SK-N-SH (cell line): Measurements from ENCODE around the gene HOXB7. TPM values are rescaled to one million over a fixed set of nuclear protein-coding genes. Genes with fewer than 3 reads are reported as not detected.

Experiments
- CTCF ChIA-PET: fragments of 300-600, 350-600 bp; formaldehyde crosslinking; extraction: SDS; loops from one replicate; lab custom pipeline; 2021; lab: Yijun Ruan, JAX
- POLR2A ChIA-PET: fragments of 350-600 bp; sonication (Branson Sonifier 250); formaldehyde crosslinking; extraction: SDS; loops from one replicate; lab custom pipeline; 2020; ENCODE audit warnings: antibody characterized with exemption, inconsistent platforms; lab: Yijun Ruan, JAX
- DNase-seq: peaks from one replicate; pipeline ENCODE4 v3.0.0; 2012
- H2AFZ ChIP-seq: fragments of 200-600 bp; sonication (generic); 2 replicates; pipeline ENCODE4 v1.8.1; 2016; ENCODE audit warnings: antibody characterized with exemption, mild to moderate bottlenecking, low read depth
- H3F3A ChIP-seq: fragments of 200-600 bp; sonication (generic); replicated peaks from 2 replicates; pipeline ENCODE3; 2016; ENCODE audit warnings: antibody characterized with exemption, mild to moderate bottlenecking; ENCODE audit not compliant: insufficient read depth
- H3K27ac ChIP-seq, 2 experiments: fragments of 200-500 bp in 1 of 2; fragments of 200-600 bp in 1 of 2; sonication (Bioruptor generic) in 1 of 2; sonication (generic), shearing (Covaris generic) in 1 of 2; 2 replicates each; pipeline versions ENCODE4 v1.5.1 to v1.6.1; 2014 to 2016; ENCODE audit warnings: low read depth in 2 of 2, inconsistent platforms in 1 of 2, low read length in 1 of 2, mild to moderate bottlenecking in 1 of 2, mixed read lengths in 1 of 2
- H3K27me3 ChIP-seq: fragments of 200-600 bp; sonication (generic), shearing (Covaris generic); 2 replicates; pipeline ENCODE4 v1.6.1; 2016; ENCODE audit warnings: mixed run types; ENCODE audit not compliant: insufficient read depth
- H3K36me3 ChIP-seq, 2 experiments: fragments of 200-500 bp in 1 of 2; fragments of 200-600 bp in 1 of 2; sonication (Bioruptor generic) in 1 of 2; sonication (generic) in 1 of 2; replicated peaks in 1 of 2; 2 replicates each; pipeline versions ENCODE3 to v1.5.1; 2014 to 2016; ENCODE audit warnings: low read length in 1 of 2, mild to moderate bottlenecking in 1 of 2; ENCODE audit not compliant: insufficient read depth in 2 of 2, control insufficient read depth in 1 of 2
- H3K4me1 ChIP-seq, 2 experiments: fragments of 200-500 bp in 1 of 2; fragments of 200-600 bp in 1 of 2; sonication (Bioruptor generic) in 1 of 2; sonication (generic), shearing (Covaris generic) in 1 of 2; 2 replicates each; pipeline versions ENCODE4 v1.5.1 to v1.6.1; 2014 to 2016; ENCODE audit warnings: low read depth in 1 of 2, low read length in 1 of 2, mixed run types in 1 of 2; ENCODE audit not compliant: insufficient read depth in 2 of 2, control insufficient read depth in 1 of 2
- H3K4me2 ChIP-seq: fragments of 200-600 bp; sonication (generic), shearing (Covaris generic); 2 replicates; pipeline ENCODE4 v1.6.1; 2017; ENCODE audit warnings: mixed run types
- H3K4me3 ChIP-seq, 2 experiments: fragments of 200-500 bp in 1 of 2; fragments of 200-600 bp in 1 of 2; sonication (Bioruptor generic) in 1 of 2; sonication (generic), shearing (Covaris generic) in 1 of 2; 2 replicates each; pipeline versions ENCODE4 v1.5.1 to v1.8.1; 2014 to 2016; ENCODE audit warnings: low read depth in 2 of 2, inconsistent platforms in 1 of 2, low read length in 1 of 2, mild to moderate bottlenecking in 1 of 2, mixed read lengths in 1 of 2, moderate library complexity in 1 of 2
- H3K79me2 ChIP-seq: fragments of 200-600 bp; sonication (generic); 2 replicates; pipeline ENCODE4 v1.8.1; 2017; ENCODE audit warnings: mild to moderate bottlenecking; ENCODE audit not compliant: insufficient read depth
- H3K9ac ChIP-seq: fragments of 200-600 bp; sonication (generic); 2 replicates; pipeline ENCODE4 v1.6.1; 2017; ENCODE audit warnings: mixed run types
- H3K9me2 ChIP-seq: fragments of 200-600 bp; sonication (generic); 2 replicates; pipeline ENCODE4 v1.6.1; 2017; ENCODE audit warnings: mixed run types
- H3K9me3 ChIP-seq: fragments of 200-600 bp; sonication (generic); 2 replicates; pipeline ENCODE4 v1.6.1; 2017; ENCODE audit warnings: mixed run types, mild to moderate bottlenecking, moderate library complexity
- H4K20me1 ChIP-seq: fragments of 200-600 bp; sonication (generic); 2 replicates; pipeline ENCODE4 v1.6.1; 2017; ENCODE audit warnings: mild to moderate bottlenecking, mixed run types; ENCODE audit not compliant: insufficient read depth
- EZH2phosphoT487 ChIP-seq: fragments of 200-600 bp; sonication (generic); IDR thresholded peaks from 2 replicates; pipeline ENCODE4 v1.6.1; 2017; ENCODE audit warnings: low read depth, mixed run types, mild to moderate bottlenecking, antibody characterized with exemption, moderate library complexity, borderline replicate concordance
- IRF3 ChIP-seq: fragments of 150-350 bp; IDR thresholded peaks from 2 replicates; pipeline ENCODE4 v1.6.1; 2016; ENCODE audit warnings: mild to moderate bottlenecking, low read depth, low read length
- MXI1 ChIP-seq: IDR thresholded peaks from 2 replicates; pipeline ENCODE4 v1.6.1; 2012; ENCODE audit warnings: mild to moderate bottlenecking, low read depth, low read length, improper control_type of control experiment
- RFX5 ChIP-seq: IDR thresholded peaks from 2 replicates; pipeline ENCODE4 v1.6.1; 2012; ENCODE audit warnings: mild to moderate bottlenecking, improper control_type of control experiment, low read length
- USF2 ChIP-seq: fragments of 150-350 bp; IDR thresholded peaks from 2 replicates; pipeline ENCODE4 v1.6.1; 2017; ENCODE audit warnings: antibody characterized with exemption, low read length, low read depth, borderline replicate concordance
- WGBS: methylation state at CpG from one replicate; pipeline ENCODE4 v1.1.6; 2017; ENCODE audit warnings: low lambda C conversion rate; 5-methylcytosine and 5-hydroxymethylcytosine counted together
- polyA plus RNA-seq, 3 experiments: library from polyadenylated mRNA; depleted of rRNA; stranded (reverse); fragments of >200 nt; gene quantifications; 2 replicates each; pipeline ENCODE4 v1.2.3, GENCODE V29; 2012
- TF ChIP-seq, protein P1 (sequence below): IDR thresholded peaks from 2 replicates; pipeline ENCODE4 v1.6.1; 2012; ENCODE audit warnings: mild to moderate bottlenecking, low read depth, low read length, moderate library complexity

HOXB7 gene
- polyA plus RNA-seq, 1 of the 3 experiments (the other 2 are of a cell fraction) = not detected

DNA sequence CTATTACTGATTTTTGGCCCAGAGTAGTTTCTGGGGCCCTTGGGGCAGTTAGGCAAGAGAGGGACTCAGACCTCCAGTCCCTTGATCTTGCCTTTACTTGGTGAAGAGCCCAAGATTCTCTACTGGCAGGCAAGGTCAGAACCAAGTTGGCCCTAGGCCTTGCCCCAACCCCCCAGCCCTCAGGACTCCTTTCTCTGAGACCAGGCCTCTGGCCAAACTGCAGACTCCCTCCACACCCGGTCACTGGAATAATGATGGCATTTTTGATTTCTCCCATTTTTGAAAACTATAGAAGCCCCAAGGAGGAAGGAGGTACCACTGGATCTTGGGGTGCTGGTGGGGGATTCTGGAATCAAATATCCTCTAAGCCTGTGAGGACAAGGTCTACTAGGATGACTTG, 33.3 kb upstream of the HOXB7 start:
- peak; percentile 9 for DNase-seq
- no peak overlapping the region for H3K9ac ChIP-seq
- no peaks in the 10 kb centered on the region for H4K20me1 ChIP-seq
- H3K79me2 ChIP-seq = no peaks in the 10 kb centered on the region
- no peaks in the 10 kb centered on the region for H3K36me3 ChIP-seq
- H3K4me1 ChIP-seq = no peaks in the 10 kb centered on the region
- H3K9me3 ChIP-seq = no peaks in the 10 kb centered on the region
- 6% methylated on average over 1 of the region's 1 CpG for WGBS
- POLR2A ChIA-PET = no interaction called here
- no peaks in the 10 kb centered on the region for H3F3A ChIP-seq
- no peak overlapping the region for H2AFZ ChIP-seq
- no peaks in the 10 kb centered on the region for H3K9me2 ChIP-seq
- no peak for TF ChIP-seq MXI1
- CTCF ChIA-PET = interaction anchor here (2.3 kb wide), 1 partner anchor 8 kb away, joined by 11 read pairs; no protein-coding TSS in a partner anchor
- H3K27ac ChIP-seq = no peak overlapping the region
- no peak overlapping the region for H3K4me2 ChIP-seq
- H3K4me3 ChIP-seq = no peak overlapping the region
- H3K27me3 ChIP-seq = peaks cover 100% of the 10 kb centered on the region

GRCh38 chr17:48643697-48644012, 32.8 kb upstream of the HOXB7 start:
- Histone ChIP-seq H3K4me2 (no peak overlapping the region), H3K27ac (no peak overlapping the region), H3K36me3 (no peaks in the 10 kb centered on the region), H3K9me2 (no peaks in the 10 kb centered on the region), H2AFZ (no peak overlapping the region), H3K27me3 (peaks cover 100% of the 10 kb centered on the region), H3K4me3 (no peak overlapping the region), H3K79me2 (no peaks in the 10 kb centered on the region), H3K9me3 (no peaks in the 10 kb centered on the region), H3K9ac (no peak overlapping the region), H4K20me1 (no peaks in the 10 kb centered on the region), H3F3A (no peaks in the 10 kb centered on the region), H3K4me1 (no peaks in the 10 kb centered on the region)
- no peak for TF ChIP-seq RFX5
- TF ChIP-seq USF2 = no peak
- DNase-seq = no peak
- POLR2A ChIA-PET = no interaction called here
- CTCF ChIA-PET = interaction anchor here (1.2 to 2.3 kb wide), 2 partner anchors 8 to 187 kb away, joined by 3 to 11 read pairs; no protein-coding TSS in a partner anchor

- TF ChIP-seq, protein P1, sequence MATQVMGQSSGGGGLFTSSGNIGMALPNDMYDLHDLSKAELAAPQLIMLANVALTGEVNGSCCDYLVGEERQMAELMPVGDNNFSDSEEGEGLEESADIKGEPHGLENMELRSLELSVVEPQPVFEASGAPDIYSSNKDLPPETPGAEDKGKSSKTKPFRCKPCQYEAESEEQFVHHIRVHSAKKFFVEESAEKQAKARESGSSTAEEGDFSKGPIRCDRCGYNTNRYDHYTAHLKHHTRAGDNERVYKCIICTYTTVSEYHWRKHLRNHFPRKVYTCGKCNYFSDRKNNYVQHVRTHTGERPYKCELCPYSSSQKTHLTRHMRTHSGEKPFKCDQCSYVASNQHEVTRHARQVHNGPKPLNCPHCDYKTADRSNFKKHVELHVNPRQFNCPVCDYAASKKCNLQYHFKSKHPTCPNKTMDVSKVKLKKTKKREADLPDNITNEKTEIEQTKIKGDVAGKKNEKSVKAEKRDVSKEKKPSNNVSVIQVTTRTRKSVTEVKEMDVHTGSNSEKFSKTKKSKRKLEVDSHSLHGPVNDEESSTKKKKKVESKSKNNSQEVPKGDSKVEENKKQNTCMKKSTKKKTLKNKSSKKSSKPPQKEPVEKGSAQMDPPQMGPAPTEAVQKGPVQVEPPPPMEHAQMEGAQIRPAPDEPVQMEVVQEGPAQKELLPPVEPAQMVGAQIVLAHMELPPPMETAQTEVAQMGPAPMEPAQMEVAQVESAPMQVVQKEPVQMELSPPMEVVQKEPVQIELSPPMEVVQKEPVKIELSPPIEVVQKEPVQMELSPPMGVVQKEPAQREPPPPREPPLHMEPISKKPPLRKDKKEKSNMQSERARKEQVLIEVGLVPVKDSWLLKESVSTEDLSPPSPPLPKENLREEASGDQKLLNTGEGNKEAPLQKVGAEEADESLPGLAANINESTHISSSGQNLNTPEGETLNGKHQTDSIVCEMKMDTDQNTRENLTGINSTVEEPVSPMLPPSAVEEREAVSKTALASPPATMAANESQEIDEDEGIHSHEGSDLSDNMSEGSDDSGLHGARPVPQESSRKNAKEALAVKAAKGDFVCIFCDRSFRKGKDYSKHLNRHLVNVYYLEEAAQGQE = no peak
- TF ChIP-seq EZH2phosphoT487 = 0 out of 2 replicates have a peak, but pooled peaks have one; percentile 32
- no peak for TF ChIP-seq IRF3
- H3K4me1 ChIP-seq = no peaks in the 10 kb centered on the region
- H3K27me3 ChIP-seq = peaks cover 100% of the 10 kb centered on the region
- H3K79me2 ChIP-seq = no peaks in the 10 kb centered on the region
- H3F3A ChIP-seq = no peaks in the 10 kb centered on the region
- H3K27ac ChIP-seq = no peak overlapping the region
- H3K36me3 ChIP-seq = no peaks in the 10 kb centered on the region
- H4K20me1 ChIP-seq = no peaks in the 10 kb centered on the region
- ChIA-PET POLR2A (no interaction called here), CTCF (interaction anchor here (1.2 to 1.3 kb wide), 2 partner anchors 36 to 186 kb away, joined by 3 read pairs; no protein-coding TSS in a partner anchor)
- no peak for DNase-seq
- no peaks in the 10 kb centered on the region for H3K9me3 ChIP-seq
- WGBS = 8% methylated on average over 16 of the region's 23 CpGs
- H2AFZ ChIP-seq = no peak overlapping the region
- no peak overlapping the region for H3K9ac ChIP-seq
- H3K9me2 ChIP-seq = no peaks in the 10 kb centered on the region
- H3K4me3 ChIP-seq = no peak overlapping the region
- no peak overlapping the region for H3K4me2 ChIP-seq
Measured at GRCh38 chr17:48642843-48643696, 32.3 kb upstream of the HOXB7 start.
